ENCODE measurements around the gene MRPS11.
"Not testable (repeated sequence)": the region's sequence is repeated elsewhere in the genome, so short reads cannot be mapped to it uniquely, and the experiment has no call there.

The MRPS11 gene

DNA sequence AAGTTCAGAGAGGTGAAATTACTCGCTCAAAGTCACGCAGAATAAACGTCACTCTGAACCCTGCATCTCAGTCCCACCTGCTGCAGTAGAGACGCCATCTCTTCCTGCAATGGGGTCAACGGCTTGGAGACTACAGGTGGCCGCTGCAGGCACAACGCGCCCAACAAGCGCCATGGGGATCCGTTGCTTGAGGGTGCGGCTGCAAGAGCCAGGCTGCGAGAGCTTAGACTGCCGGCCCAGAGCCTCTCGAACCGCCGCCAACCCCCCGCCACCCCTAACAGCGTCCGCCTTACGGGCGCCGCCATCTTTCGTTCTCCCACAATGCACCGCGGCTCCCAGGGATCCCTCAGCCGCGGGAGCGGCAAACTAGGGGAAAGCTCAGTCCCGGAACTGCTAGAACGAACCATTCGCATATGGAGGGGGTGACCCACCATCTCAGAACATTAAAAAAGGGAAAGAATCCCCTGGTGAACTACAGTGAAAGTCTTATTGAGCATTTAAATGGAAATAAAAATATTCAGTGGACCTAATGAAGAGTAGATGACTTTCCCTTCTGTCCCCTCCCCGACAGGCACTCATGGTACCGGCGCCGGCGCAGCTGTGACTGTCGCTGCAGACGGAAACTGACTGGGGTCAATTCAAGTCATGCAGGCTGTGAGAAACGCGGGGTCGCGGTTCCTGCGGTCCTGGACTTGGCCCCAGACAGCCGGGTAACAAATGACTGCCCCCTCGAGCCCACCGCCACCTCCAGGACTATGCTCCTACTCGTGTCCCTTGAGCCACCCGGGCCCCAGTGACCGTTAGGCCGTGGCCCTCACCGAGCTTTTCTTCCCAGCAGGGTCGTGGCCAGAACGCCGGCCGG lies at the start of gene MRPS11, which contains the start of gene MRPL46:
Gene MRPS11, plus strand, starts transcription at position 636 of the 862 bp plus-strand sequence. Its CDS starts 10 bp downstream, at position 646.
Gene MRPL46, minus strand, starts transcription at position 316 of the 862 bp plus-strand sequence. Its CDS starts 11 bp downstream, at position 305.
- peak; percentile 94 for DNase-seq

DNA sequence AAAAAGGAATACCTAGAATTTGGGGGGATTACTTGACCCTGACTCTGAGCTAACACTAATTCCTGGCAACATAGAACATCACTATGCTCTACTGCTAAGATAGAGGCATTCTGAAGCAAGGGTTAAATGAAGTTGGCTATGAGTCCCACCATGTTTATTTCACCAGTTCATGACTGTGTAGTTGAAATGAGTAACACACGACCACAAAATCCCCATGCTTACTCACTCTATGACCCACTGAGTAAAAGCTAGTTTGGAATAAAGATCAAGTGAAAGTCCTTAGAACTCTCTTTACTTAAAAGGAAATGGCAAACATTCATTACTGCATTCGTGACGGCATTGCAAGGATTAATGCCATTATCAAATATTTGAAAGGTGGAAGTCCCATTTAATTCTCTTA lies 47.7 kb upstream of the MRPS11 start:
- no peak for DNase-seq

DNA sequence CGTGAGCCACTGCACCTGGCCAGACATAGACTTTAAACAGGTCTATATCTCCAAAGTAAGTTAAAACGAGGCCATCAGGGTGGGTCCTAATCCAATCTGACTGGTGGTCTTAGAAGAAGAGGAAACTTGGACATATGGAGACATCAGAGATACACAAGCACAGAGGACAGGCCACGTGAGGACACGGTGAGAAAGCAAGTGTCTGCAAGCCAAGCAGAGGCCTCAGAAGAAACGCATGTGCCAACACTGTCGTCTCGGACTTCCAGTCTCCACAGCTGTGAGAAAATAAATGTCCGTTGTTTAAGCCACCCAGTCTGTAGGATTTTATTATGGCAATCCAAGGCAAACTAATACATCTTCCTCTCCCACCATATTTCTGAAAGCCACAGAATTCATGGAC lies 44.2 kb upstream of the MRPS11 start:
- no peak for DNase-seq

DNA sequence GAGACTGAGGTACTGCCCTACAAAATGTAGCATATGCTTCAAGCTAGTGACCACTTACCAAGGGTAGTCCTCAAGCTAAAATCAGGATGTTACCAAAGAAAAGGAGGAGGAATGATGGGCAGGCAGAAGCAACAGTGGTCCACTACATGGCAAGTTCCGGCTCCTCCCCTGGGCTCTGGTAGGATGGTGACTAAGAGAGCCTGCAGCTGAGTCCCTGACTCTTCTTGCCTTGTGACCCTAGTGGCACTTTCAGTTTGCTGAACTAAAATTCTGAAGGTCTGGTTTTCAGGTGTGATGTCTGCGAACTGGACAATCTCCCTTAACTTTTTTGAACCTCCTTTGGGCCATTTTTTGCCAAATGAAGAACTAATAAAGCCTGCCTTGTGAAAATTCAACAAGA lies 41.2 kb upstream of the MRPS11 start:
- no peak for DNase-seq

DNA sequence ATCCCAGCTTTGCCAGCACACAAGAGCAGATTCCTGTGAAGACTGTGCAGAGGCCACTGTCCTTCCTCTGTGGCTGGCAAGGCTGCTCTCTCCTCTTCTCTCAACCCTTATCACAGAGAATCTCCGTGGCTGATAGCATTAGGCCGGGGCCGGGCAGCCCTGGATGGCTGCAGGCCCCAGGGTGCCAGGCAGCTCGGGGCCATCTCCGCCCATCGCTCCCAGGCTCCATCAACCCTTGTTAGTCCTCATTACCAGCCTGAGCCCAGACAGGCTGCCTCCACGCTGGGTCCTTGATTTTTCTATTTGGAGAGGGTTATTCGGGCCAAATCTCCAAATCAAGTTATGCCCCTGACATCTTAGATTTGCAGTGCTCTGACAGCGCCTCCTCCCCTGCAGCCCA lies 39.5 kb upstream of the MRPS11 start:
- DNase-seq = no peak

DNA sequence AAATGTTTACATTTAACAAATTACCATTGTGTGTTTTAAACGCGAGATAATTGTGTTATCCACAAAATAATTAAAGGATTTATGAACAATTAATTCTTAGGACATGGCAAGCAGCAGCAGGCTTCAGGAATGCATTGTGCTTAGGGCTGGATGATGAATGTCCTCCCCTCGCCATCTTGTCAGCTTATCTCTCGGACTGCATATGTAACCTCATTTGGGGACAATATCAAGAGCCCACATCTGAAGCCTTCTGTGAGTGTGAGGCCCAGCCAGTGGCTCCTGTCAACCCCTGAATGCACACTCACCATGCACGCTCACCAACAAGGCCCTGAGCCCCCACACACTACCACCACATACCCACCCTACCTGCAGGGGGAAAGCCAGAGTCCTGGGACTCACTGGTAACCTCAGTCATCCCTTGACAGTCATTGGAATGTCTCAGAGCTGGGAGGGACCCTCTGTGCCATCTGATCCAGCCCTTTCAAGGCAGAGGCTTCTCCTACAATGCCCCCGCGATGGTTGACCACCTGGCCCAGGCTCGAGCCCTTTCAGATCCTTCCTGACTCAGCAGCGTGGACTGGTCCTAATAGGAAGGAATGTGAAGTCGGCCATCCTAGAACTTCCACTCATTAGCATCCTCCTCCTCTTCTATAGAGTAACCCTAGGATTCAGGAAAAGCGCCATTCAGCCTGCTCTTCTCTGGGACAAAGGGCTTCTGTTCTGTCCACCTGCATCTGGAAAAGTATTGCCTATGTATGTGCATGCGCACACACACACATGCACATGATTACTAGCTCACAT lies 38.5 kb upstream of the MRPS11 start:
- no peak for DNase-seq

DNA sequence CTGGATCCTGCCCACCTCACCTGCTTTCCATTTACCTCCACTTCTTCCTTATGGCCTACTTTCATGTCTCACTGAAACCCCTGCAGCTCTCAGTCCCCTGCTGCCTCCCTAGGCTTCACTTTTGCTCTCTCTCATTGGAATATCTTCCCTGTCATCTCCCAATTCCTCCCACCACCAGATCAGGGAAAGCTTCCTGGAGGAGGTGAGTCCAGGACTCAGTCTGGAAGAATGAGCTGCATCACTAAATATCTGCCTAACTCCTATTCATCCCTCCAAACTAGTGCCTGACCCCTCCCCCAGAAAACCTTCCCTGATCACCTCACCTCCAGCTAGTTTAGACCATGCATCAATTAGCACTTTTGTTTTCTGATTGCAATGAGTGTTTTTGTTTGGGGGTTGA lies 37.5 kb upstream of the MRPS11 start:
- no peak for DNase-seq

DNA sequence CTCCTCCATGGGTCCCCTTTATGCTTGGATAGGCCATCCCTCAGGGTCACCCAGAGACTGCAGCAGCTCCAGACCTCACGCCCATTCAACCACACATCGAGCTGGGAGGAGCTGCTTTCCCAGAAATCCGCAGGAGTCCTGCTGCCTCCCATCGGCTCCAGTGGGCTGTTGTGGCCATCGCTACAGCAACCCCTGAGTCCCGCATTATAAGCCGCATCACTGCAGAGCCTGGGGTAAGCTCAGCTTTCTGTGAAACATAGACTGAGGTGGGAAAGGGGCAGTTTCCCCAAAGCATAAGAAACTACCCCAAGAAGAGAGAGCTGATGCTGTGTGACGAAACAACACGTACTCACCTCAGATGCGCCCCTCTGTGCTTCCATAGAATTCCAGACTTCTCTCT lies 36.1 kb upstream of the MRPS11 start:
- DNase-seq = no peak

DNA sequence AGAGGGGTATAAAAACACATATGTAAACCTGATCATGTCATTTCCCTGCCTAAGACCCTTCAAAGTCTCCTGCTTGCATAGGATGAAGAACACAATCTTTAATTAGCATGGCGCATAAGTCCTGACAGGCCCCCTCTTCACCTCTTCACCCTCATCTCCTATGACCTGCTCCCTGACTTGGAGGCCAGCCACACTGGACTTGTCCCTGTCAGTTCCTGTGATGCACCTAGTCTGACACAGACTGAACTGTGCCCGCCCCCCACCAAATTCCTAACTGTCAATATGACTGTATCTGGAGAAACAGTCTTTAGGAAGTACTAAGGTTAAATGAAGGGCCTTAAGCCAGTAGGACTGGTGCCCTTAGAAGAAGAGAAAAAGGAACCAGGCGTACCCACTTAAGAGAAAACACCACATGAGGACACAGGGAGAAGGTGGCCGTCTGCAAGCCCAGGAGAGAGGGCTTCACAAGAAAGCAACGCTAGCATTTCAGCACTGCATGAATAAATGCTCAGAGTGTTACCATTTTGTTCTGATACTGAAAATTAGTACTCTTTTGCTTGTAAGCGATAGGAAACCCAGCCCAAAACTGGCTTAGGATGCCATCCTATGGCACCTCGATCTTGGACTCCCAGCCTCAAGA lies 34.3 kb upstream of the MRPS11 start:
- no peak for DNase-seq

DNA sequence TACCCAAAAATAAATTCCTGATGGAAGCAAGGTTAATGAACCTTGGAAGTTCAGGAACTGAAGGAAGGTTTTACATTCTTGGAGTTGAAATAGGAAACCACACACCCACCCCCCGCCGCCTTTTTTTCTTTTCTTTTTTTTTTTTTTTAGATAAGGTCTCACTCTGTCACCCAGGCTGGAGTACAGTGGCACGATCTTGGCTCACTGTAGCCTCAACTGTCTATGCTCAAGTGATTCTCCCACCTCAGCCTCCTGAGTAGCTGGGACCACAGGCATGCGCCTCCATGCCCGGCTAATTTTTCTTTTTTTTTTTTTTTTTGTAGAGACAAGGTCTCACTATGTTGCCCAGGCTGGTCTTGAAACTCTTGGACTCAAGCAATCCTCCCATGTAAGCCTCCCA lies 33.4 kb upstream of the MRPS11 start:
- not testable (repeated sequence) for DNase-seq

DNA sequence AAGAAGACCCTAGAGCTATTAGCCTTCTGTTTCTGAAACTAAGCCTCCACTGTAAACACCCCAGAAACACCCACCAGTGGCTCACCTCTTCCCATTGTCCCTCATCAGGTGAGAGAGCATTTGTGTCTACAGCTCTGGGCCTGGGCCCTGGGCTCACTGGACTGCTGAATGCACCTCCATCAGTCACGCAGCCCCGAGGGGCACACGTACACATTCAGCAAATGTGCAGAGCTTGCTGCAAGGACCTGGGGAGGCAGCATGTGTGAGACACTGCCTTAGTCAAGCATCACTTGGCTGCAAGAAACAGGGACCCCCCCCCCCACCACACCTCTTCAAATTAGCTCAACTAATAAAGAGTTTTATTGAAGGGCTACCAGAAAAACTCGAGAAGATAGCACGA lies 29.3 kb upstream of the MRPS11 start:
- DNase-seq = no peak

DNA sequence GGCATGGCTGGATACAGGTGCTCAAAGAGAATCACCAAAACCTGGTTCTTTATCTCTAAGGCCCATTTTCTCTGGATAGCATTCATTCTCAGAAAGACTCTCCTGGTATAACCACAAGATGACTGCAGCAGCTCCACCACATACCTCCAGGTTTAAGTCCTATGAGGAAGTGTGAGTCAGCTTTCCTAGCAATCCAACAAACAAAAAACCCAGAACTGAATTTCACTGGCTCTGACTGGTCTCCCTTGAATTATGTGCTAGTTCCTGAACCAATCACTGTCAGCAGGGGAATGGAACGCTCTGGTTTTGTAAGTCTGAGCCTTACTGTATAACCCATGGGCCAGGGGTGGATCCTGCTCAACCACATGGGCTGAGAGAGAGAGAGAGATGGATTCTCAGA lies 27.5 kb upstream of the MRPS11 start:
- peak in 1 of 2 experiments; percentile 4 for DNase-seq

DNA sequence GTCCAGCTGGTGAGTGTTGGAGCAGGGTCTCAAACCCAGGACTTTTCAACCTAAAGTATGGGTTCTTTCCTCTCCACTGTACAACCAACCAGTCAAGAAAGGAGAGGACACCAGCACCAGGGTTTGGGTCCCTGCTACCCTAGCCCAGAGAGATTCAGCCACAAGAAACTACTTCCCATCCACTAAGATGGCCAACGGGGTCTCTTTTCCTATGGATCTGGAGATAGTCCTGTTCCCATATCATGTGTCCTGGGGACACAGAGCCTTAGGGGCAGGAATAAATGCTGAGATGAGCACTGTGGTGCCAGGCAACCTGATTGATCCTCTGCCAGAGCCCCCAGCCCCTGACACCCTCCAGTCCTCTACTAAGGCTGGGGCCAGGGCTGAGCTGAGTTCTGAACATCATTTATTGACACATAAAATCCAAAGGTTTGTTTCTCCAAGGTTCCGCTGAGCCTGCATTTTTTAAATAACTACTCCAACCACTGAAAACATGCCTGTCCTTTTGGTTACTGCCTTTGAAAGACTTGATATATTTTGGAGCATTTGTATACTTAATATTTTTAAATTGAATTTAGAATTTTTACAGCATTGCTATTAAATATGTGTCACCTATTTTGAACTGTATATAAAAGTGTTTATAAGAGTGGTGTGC lies 26.3 kb upstream of the MRPS11 start:
- no peak for DNase-seq

DNA sequence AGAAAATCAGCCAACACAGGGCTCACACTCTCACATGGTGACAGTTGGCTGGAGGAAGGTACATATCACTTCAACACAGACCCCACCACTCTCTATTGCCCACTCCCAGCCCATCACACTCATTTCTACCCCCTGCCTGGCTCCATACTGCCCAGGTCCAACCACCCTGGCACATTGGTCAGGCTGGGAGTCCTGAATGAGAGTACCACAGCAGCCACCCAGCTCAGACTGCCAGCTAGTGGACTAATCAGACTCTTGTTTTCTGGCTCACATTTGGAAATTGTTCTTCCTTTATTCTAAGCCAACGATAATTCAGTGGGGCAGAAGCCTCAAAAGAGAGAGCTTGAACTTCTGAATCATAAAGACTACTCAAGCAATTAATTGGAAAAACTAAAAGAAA lies 20.3 kb upstream of the MRPS11 start:
- no peak for DNase-seq

DNA sequence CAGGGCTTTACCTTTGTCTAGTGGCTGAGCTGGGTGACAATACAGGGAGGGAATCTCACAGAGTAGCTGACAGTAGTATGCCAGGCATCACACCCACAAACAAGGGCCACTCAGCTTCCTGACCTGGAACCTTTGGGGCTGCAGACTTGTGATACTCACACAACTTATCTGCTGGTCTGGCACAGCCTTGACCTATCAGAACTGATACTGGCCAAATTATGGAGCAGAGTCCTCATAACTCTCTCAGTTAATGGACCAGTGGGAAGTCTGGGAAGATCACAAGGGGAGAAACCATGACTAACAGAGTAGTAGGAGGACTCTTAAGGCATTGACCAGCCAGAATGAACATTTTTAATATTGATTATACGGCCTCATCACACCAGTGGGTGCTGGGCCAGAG lies 19.8 kb upstream of the MRPS11 start:
- DNase-seq = no peak

DNA sequence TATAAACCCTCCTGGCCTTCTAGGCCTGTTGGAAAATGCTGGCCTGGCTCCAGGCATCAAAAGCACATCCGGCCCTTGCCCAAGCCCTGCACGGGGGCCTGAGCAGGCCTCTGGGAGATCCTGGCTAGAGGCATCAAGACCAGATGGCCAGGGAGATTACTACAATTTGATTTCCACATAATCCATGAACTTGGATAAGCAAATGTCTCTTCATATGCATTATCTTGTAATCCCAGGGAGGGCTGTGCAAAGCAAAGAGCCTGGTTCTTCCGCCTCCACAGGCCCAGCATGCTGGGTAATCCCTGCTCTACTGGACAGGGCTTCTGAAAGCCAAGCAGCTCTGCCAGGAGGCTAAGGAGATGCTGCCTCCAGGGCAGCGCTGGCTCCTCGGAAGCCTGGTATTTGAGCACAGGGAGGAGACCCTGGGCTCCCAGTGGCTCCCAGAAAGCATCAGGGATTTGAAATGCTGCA lies 18.5 kb upstream of the MRPS11 start:
- DNase-seq = no peak

DNA sequence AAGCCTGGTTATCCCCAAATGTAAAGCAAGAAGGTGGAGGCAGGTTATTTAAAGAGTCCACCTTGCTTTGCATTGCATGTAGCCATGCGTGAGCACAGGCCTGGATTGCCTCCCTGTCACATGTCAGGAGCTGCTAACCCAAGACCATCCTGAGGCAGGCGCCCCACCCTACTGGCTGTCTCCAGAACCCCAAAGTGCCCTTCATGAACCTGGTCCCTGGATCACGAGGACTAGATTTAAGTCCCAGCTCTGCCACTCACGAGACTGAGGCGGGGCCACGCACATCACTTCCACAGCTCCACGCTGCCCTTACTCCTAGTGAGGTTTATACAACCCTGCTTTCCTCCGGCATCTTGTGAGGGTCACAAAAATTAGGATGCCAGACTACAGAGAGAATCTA lies 17.9 kb upstream of the MRPS11 start:
- no peak for DNase-seq

DNA sequence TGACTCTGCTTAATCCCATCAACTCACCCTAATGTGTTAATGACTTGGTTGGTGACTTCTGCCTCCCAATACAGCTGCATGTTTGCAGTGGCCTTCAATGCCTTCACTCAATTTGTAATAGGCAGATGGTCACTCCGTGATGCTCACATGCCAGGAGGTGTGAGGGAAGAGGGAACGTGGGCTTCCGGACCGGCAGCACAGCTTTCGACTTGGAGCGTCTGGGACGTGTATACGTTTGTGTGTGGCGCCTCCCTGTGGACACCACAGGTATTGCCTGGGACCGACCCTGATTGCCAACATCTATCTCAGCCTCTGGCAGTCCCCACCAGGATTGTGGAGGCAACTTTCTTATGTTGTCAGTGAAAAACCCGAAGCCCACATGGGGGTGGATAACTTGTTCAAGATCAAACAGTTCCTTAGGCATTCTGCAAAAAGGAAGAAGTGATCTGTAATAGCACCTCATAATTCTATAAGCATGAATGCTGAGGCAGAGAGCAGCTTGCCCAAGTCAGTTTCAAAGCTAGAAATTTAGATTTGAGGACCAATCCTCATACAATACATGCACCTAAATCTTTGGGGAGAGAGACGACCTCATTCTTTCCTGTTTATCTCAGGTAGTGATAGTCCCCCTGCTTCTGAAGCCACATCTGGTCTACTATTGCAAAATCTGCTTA lies 17.2 kb upstream of the MRPS11 start:
- DNase-seq = peak; percentile 77 to 78

DNA sequence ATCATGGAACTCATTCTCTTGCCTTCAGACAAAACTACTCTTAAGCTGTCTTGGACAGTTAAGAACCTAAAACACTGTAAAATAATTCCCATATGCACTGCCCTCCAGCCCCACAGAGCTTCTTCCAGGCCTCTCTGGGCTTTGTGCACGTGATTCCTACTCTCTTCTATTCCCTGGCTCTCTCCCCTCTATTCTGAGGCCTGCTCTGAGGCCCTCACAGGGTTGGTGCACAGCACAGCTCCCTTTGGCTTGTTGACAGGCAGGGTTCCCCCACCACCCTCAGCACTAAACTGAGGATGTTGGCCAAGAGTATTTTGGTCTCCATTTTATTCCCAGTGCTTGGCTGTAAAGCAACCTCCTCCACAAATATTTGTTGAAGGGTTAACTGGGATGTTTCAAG lies 13.9 kb upstream of the MRPS11 start:
- no peak for DNase-seq

DNA sequence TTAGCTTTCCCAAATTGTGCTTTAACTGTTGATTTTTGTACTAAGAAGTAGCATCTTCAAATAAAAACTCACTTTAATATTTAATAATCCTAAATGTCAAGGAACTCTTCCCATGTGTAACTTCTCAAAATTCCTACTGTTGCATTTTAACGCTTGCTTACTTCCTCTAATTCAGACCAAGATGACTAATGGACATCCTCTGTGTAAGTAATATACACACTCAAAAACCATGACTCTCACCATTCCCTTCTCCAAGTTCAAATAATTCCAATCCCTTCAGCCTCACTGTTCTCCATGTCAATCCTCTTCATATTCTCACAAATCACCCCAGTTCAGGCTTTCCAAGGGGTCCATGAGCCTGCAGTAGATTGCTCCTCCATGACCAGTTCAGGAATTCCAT lies 13.3 kb upstream of the MRPS11 start:
- DNase-seq = peak; percentile 4 to 30

DNA sequence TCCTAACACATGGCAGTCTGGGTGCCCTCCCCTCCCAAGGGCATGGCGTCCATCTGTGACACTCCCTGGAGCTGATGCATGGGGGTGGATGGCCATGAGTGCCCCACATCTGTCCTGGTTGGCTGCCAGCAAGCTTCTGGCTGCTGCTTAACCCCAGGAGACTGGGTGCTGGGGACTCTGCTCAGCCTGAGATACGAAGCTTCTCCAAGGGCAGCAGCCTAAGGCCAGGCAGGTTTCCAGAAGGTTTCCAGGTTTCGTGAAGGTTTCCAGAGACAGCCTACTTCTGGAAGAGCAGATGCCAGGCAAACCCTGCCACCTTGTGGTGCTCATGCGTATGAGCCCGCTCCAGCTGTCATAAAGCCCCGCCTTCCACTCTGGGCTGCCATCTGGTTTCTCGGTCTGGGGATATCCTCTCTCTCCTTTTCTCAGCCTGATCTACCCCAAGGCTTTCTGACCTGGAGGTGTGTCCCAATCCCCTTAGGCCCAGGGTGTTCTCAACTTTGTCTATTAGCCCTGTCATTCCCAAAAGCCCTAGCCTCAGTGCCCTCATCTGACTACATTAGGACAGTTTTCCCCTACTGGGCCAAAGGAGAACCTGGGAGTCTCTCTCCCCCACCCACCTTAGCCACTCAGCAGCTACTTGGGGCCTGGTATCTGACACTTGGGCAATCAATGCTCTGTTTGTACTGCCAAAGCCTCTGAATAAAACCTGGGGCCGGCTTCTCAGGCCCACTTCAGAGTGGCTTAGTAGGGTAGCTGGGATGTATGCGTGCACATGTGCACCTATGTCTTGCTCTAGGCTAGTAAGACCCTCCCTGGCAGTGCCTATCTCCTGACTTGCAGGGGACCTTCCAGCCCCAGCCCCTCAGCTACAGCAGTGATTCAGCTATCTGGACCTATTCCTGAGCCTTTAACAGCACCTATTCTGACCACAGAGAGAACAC lies 12.4 kb upstream of the MRPS11 start:
- DNase-seq = peak; percentile 73 to 75

All from Kasumi-1 (cell line).